ENCODE measurements around the gene PPP3R1. TPM values are rescaled to one million over a fixed set of nuclear protein-coding genes. Genes with fewer than 3 reads are reported as not detected.

PPP3R1 gene
- total RNA-seq, 1 donor from 2014 or later = 72.3 TPM

- no peaks in the 10 kb centered on the region for H3K9me3 Mint-ChIP-seq (ENCODE audit: low read depth)
- DNase-seq (ENCODE audit: low spot score) = no peak
- no peaks in the 10 kb centered on the region for H3K27me3 Mint-ChIP-seq (ENCODE audit: low read depth)
- no peak overlapping the region for H3K4me3 Mint-ChIP-seq (ENCODE audit: unreplicated experiment)
- H3K27ac Mint-ChIP-seq (ENCODE audit: unreplicated experiment) = no peak overlapping the region
- H3K36me3 Mint-ChIP-seq (ENCODE audit: low read depth) = peaks cover 9% of the 10 kb centered on the region
- H3K4me1 Mint-ChIP-seq (ENCODE audit: low read depth) = no peaks in the 10 kb centered on the region
- TF ChIP-seq, protein P1, sequence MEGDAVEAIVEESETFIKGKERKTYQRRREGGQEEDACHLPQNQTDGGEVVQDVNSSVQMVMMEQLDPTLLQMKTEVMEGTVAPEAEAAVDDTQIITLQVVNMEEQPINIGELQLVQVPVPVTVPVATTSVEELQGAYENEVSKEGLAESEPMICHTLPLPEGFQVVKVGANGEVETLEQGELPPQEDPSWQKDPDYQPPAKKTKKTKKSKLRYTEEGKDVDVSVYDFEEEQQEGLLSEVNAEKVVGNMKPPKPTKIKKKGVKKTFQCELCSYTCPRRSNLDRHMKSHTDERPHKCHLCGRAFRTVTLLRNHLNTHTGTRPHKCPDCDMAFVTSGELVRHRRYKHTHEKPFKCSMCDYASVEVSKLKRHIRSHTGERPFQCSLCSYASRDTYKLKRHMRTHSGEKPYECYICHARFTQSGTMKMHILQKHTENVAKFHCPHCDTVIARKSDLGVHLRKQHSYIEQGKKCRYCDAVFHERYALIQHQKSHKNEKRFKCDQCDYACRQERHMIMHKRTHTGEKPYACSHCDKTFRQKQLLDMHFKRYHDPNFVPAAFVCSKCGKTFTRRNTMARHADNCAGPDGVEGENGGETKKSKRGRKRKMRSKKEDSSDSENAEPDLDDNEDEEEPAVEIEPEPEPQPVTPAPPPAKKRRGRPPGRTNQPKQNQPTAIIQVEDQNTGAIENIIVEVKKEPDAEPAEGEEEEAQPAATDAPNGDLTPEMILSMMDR (IDR thresholded peaks at IDR 0.05) = no peak
These were observed 85.1 kb downstream of the PPP3R1 start for GRCh38 chr2:68167186-68167585.

- Mint-ChIP-seq H3K36me3 (ENCODE audit: low read depth) (peaks cover 20% of the 10 kb centered on the region), H3K27ac (ENCODE audit: unreplicated experiment) (no peak overlapping the region), H3K27me3 (ENCODE audit: low read depth) (no peaks in the 10 kb centered on the region), H3K9me3 (ENCODE audit: low read depth) (no peaks in the 10 kb centered on the region), H3K4me1 (ENCODE audit: low read depth) (peaks cover 15% of the 10 kb centered on the region), H3K4me3 (ENCODE audit: unreplicated experiment) (no peak overlapping the region)
- TF ChIP-seq, protein P1 (IDR thresholded peaks at IDR 0.05) = no peak
- no peak for DNase-seq (ENCODE audit: low spot score)
These were observed 88.7 kb downstream of the PPP3R1 start for GRCh38 chr2:68163641-68164040.

GRCh38 chr2:68158134-68158447, 94.2 kb downstream of the PPP3R1 start:
- Mint-ChIP-seq H3K4me1 (ENCODE audit: low read depth) (peaks cover 30% of the 10 kb centered on the region), H3K36me3 (ENCODE audit: low read depth) (peaks cover 16% of the 10 kb centered on the region), H3K4me3 (ENCODE audit: unreplicated experiment) (peak overlapping the region; percentile 97), H3K27me3 (ENCODE audit: low read depth) (no peaks in the 10 kb centered on the region), H3K27ac (ENCODE audit: unreplicated experiment) (peak overlapping the region; percentile 100), H3K9me3 (ENCODE audit: low read depth) (no peaks in the 10 kb centered on the region)
- TF ChIP-seq, protein P1 (IDR thresholded peaks at IDR 0.05) = no peak
- no peak for DNase-seq (ENCODE audit: low spot score)

GRCh38 chr2:68157402-68158133, 94.8 kb downstream of the PPP3R1 start, which contains the start of gene PNO1:
Gene PNO1 (plus strand): TSS chr2:68157888. CDS start chr2:68157935, 47 bp downstream.
- peaks cover 30% of the 10 kb centered on the region for H3K4me1 Mint-ChIP-seq (ENCODE audit: low read depth)
- peaks cover 13% of the 10 kb centered on the region for H3K36me3 Mint-ChIP-seq (ENCODE audit: low read depth)
- peak within 1 kb of the TSS; percentile 97 for H3K4me3 Mint-ChIP-seq (ENCODE audit: unreplicated experiment)
- peak within 1 kb of the TSS; percentile 100 for H3K27ac Mint-ChIP-seq (ENCODE audit: unreplicated experiment)
- no peaks in the 10 kb centered on the region for H3K9me3 Mint-ChIP-seq (ENCODE audit: low read depth)
- TF ChIP-seq, protein P1 (IDR thresholded peaks at IDR 0.05) = peak; percentile 4
- peak; percentile 96 for DNase-seq (ENCODE audit: low spot score)
- H3K27me3 Mint-ChIP-seq (ENCODE audit: low read depth) = no peaks in the 10 kb centered on the region

- H3K4me3 Mint-ChIP-seq (ENCODE audit: unreplicated experiment) = peak overlapping the region; percentile 97
- DNase-seq (ENCODE audit: low spot score) = peak; percentile 83
- H3K27me3 Mint-ChIP-seq (ENCODE audit: low read depth) = no peaks in the 10 kb centered on the region
- peaks cover 30% of the 10 kb centered on the region for H3K4me1 Mint-ChIP-seq (ENCODE audit: low read depth)
- no peaks in the 10 kb centered on the region for H3K9me3 Mint-ChIP-seq (ENCODE audit: low read depth)
- TF ChIP-seq, protein P1 (IDR thresholded peaks at IDR 0.05) = peak; percentile 29
- peak overlapping the region; percentile 100 for H3K27ac Mint-ChIP-seq (ENCODE audit: unreplicated experiment)
- peaks cover 9% of the 10 kb centered on the region for H3K36me3 Mint-ChIP-seq (ENCODE audit: low read depth)
These were observed 95.3 kb downstream of the PPP3R1 start for GRCh38 chr2:68157002-68157401.

Measured in chondrocyte (in vitro differentiated cells).